Raji (cell line): Measurements from ENCODE around the gene TBCB.

Experiments used
- POLR2A ChIP-seq: IDR thresholded peaks from 2 replicates; pipeline ENCODE4 v1.6.1; 2011; ENCODE audit warnings: low read depth, low read length, control low read depth; ENCODE audit not compliant: insufficient read depth

The TBCB gene

DNA sequence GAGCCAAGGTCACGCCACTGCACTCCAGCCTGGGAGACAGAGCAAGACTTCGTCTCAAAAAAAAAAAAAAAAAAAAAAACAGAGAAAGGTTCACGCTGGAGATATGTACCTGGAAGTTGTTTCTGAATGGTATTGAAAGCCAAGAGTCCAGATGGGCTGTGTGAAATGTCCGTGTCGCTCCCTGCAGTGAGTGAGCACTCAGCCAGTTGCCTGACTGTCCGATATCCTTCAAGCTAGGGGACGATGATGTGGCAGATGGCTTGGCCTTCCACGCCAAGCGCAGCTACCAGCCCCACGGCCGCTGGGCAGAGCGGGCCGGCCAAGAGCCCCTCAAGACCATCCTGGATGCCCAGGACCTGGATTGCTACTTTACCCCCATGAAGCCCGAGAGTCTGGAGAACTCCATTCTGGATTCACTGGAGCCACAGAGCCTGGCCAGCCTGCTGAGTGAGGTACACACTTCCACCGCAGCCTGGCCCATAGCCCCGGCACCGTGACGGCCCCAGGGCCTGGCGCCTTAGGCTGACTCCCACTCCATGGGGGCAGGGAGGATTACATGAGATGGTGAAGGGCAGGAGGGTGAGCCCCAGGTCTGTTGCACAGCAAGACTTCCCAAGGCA lies 16.0 kb upstream of the TBCB start:
- TF ChIP-seq POLR2A, result no peak

DNA sequence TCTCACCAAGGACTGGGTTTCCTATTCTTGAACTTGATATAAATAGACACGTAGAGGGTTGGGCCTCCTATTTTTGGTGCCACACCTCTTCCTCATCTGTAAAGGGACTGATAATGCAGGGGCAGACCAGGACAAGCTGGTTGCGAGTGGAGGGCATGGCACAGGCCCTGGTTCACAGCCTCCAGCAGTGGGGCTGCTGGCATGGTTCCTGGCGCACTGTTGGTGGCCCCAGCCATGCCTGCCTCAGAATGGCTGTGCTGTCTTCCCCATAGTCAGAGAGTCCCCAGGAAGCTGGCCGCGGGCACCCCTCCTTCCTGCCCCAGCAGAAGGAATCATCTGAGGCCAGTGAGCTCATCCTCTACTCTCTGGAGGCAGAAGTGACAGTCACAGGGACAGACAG lies 14.8 kb upstream of the TBCB start:
- no peak for TF ChIP-seq POLR2A

DNA sequence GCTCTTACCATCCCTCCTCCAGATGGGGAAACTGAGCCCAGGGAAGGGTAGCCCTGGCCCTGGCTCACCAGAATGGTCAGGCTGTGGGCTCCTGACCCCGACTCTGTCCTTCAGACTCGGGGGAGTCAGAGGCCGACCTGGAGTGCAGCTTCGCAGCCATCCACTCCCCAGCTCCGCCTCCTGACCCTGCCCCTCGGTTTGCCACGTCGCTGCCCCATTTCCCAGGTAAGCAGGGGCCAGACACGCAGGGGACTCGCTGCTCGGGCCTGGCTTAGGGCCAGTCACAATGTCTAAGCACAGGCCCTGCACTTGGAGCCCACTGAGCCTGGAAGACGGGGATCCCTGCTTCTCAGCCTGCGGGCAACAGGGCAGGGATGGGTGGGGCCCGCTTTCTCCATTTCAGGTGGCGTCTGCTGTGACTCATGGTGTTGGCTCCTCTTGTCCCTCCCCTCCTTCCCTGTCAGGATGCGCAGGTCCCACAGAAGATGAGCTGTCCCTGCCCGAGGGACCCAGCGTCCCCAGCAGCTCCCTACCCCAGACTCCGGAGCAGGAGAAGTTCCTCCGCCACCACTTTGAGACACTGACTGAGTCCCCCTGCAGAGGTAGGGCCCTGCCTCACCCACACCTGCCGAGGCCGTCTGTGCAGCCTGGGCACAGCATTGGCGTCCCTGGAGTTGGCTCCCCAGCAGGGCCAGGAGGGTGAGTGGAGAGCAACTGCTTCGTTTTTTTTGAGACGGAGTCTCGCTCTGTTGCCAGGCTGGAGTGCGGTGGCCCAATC lies 13.5 kb upstream of the TBCB start:
- no peak for TF ChIP-seq POLR2A

DNA sequence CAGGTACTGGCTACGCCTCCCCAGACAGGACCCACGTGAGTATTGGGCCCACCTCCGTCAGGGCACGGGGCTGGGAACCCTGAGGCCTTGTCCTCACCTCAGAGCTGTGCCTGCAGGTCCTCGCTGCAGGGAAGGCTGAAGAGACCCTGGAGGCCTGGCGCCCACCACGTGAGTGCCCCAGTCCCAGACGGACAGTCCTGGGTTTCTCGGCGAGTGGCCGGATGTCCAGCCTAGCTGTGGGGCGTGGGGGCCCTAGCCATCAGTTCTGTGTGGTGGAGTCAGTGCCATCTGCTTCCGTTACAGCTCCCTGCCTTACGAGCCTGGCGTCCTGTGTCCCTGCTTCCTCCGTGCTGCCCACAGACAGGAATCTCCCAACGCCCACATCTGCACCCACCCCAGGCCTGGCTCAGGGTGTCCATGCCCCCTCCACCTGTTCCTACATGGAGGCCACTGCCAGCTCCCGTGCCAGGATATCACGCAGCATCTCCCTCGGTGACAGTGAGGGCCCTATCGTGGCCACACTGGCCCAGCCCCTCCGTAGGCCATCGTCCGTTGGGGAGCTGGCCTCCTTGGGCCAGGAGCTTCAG lies 12.1 kb upstream of the TBCB start:
- TF ChIP-seq POLR2A, result no peak

- no peak for TF ChIP-seq POLR2A
Measured at GRCh38 chr19:36103842-36104552, 11.3 kb upstream of the TBCB start.

- no peak for TF ChIP-seq POLR2A
Measured at GRCh38 chr19:36106441-36106840, 8.8 kb upstream of the TBCB start.

DNA sequence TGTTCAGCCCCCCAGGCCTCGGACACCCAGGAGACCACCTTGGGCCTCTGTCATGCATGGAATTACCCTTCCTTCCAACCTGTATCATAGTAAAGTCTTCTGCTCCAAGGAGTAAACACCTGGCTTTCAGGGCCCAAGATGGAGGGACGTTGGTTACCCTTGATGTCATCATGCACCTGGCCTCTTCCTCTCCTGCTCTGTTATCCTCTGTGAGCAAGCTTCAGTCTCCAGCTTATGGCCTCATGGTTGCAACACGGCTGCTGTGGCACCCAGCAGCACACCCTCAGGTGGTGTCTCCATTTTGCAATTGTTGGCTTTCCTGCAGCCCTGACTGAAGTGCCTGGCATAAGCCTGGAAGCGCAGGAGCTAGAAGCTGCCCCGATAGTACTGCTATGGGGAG lies 8.3 kb upstream of the TBCB start:
- TF ChIP-seq POLR2A, result no peak

DNA sequence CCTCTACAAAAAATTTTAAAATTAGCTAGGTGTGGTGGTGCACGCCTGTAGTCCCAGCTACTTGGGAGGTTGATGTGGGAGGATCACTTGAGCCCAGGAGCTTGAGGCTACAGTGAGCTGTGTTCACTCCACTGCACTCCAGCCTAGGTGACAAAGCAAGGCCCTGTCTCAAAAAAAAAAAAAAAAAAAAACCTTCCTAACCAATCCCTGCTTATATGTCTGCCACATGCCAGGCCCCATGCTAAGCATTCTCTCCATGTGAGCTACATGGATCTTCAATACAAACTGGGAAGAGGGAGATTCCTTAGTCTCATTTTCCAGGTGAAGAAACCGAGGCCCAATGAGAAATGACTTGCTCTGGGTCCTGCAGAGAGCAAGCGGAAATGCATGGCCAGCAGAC lies 6.6 kb upstream of the TBCB start:
- no peak for TF ChIP-seq POLR2A

DNA sequence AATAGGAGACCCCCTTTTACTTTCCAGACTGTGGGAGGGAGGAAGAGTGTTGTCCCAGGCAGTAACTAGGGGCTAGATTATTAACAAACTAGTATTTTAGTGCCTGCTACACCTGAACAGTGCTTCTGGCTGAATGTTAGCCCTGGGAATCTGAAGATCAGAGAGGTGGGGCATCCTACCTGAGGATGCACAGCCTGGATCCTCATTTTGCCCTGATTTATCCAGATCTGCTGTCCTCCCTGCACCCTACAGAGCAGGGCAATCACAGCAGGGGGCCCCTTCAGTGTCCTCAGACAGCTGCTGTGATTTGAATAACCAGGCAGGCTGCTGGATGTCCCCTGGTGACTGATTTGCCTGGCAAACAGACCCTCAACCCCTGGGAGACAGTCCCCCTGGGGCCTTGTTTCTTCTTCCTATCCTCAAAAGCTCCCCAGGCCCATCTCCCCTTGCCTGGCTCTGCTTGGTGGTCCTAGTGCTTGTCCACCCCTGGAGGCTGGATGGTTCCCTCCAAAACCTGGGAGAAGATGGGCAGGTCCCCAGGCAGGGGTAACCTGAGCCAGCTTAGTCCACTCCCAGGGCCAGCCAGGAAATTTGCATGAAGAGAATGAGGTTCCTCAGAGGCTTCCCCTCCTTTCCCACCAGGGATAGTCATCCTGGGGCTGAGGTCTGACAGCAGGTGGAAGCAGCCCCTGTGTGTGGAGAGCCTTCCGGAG lies 4.6 kb upstream of the TBCB start, which contains the start of gene OVOL3:
TSS of gene OVOL3 (plus strand) at position 657 of the 713 bp plus-strand sequence. CDS start 60 bp downstream, outside the sequence.
- 0 out of 2 replicates have a peak, but pooled peaks have one; percentile 14 for TF ChIP-seq POLR2A

- TF ChIP-seq POLR2A, result no peak
Measured at GRCh38 chr19:36111200-36111539, 4.1 kb upstream of the TBCB start.

DNA sequence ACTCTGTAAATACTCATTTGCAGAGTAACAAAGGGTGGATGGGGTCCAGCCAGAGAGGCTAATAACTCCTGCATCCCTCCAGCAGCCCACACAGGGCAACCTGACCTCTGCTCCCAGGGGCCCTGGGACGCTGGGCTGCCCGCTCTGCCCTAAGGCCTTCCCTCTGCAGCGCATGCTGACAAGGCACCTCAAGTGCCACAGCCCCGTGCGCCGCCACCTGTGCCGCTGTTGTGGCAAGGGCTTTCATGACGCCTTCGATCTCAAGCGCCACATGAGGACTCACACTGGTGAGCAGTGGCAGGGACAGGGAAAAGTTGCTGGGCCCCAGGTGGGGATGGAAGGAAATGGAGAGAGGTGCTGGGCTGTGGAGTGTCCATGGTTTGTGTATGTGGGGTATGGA lies 2.6 kb upstream of the TBCB start:
- no peak for TF ChIP-seq POLR2A

GRCh38 chr19:36113425-36113824 lies 1.8 kb upstream of the TBCB start:
- no peak for TF ChIP-seq POLR2A

- TF ChIP-seq POLR2A, result no peak
Measured at GRCh38 chr19:36113894-36114720, 1.2 kb upstream of the TBCB start.
